PFSK-1 (cell line): ENCODE results near the gene MAGEB17.

Experiments used
- POLR2AphosphoS5 ChIP-seq: IDR thresholded peaks from 2 replicates; pipeline ENCODE4 v1.6.1; 2012; ENCODE audit warnings: low read depth, mild to moderate bottlenecking, control low read depth, low read length, moderate library complexity
- TAF1 ChIP-seq: IDR thresholded peaks from 2 replicates; pipeline ENCODE4 v1.6.1; 2012; ENCODE audit warnings: low read length, control low read depth, borderline replicate concordance; ENCODE audit not compliant: insufficient read depth

- no peak for TF ChIP-seq TAF1
- no peak for TF ChIP-seq POLR2AphosphoS5
Measured at GRCh38 chrX:16164748-16165147, 2.5 kb upstream of the MAGEB17 start.
